ENCODE measurements around the gene MYRIP. TPM values are rescaled to one million over a fixed set of nuclear protein-coding genes. Genes with fewer than 3 reads are reported as not detected.

MYRIP gene
- total and polyA plus RNA-seq, 4 donors, result 0.98 to 11.7 (median 6.8) TPM

- Histone ChIP-seq H3K27me3 (ENCODE audit: control insufficient read depth in 4 of 4, insufficient read depth in 4 of 4, low read length in 3 of 4) (no peaks in the 10 kb centered on the region), H3K4me1 (ENCODE audit: control insufficient read depth in 4 of 4, insufficient read depth in 4 of 4, low read length in 3 of 4) (no peaks in the 10 kb centered on the region), H3K36me3 (ENCODE audit: control insufficient read depth in 4 of 4, insufficient read depth in 3 of 4, low read depth in 1 of 4, low read length in 3 of 4) (no peaks in the 10 kb centered on the region), H3K27ac (ENCODE audit: low read depth in 1 of 2, low read length in 2 of 2) (no peak overlapping the region), H3K9ac (ENCODE audit: low read depth in 1 of 2, low read length in 2 of 2) (no peak overlapping the region), H3K9me3 (ENCODE audit: control insufficient read depth in 4 of 4, low read length in 3 of 4) (no peaks in the 10 kb centered on the region), H3K4me3 (ENCODE audit: low read depth in 1 of 3, low read length in 3 of 3) (no peak overlapping the region)
- TF ChIP-seq, protein P1, sequence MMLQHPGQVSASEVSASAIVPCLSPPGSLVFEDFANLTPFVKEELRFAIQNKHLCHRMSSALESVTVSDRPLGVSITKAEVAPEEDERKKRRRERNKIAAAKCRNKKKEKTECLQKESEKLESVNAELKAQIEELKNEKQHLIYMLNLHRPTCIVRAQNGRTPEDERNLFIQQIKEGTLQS (IDR thresholded peaks at IDR 0.05), result no peak
- TF ChIP-seq NR2F2 (IDR thresholded peaks at IDR 0.05), result no peak
- TF ChIP-seq RAD21 (IDR thresholded peaks at IDR 0.05), result no peak
- TF ChIP-seq REST (IDR thresholded peaks at IDR 0.05), result no peak
- no peak for TF ChIP-seq JUND (IDR thresholded peaks at IDR 0.05)
- TF ChIP-seq TAF1 (conservative IDR thresholded peaks at IDR 0.05), result no peak
- TF ChIP-seq HNF4G (IDR thresholded peaks at IDR 0.05), result no peak
- TF ChIP-seq GABPA (IDR thresholded peaks at IDR 0.05 in 1 of 2, conservative IDR thresholded peaks at IDR 0.05 in 1 of 2), result no peak
- no peak for TF ChIP-seq SP1 (IDR thresholded peaks at IDR 0.05)
- TF ChIP-seq HNF4A (conservative IDR thresholded peaks at IDR 0.05), result no peak
- no peak for TF ChIP-seq EGR1 (IDR thresholded peaks at IDR 0.05; ENCODE audit: low read depth in 2 of 2)
- TF ChIP-seq FOXA2 (IDR thresholded peaks at IDR 0.05), result no peak
- DNase-seq (ENCODE audit: low spot score), result no peak
- WGBS, result 90% methylated on average over 3 of the region's 3 CpGs
Measured at GRCh38 chr3:39971559-39972031, 162.2 kb downstream of the MYRIP start.

DNA sequence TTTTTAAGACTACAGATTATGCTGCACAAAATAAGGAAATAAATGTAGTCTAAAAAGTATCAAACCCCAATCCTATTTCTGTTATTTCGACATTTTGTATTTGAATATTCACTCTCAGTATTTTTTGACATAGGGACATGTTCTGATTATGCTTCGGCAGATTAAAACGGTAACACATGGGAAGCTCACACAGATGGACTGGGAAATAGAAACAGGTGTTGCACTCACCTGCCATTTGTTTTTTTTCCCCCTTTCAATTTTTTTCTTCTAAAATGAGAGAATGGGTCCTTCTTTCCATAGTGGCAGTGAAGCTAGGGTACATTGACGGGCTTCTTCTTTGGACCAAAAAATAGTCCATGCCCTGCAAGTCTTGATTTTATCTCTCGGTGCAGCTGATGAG lies 163.1 kb downstream of the MYRIP start:
- no peaks in the 10 kb centered on the region for H3K36me3 ChIP-seq (ENCODE audit: control insufficient read depth in 4 of 4, insufficient read depth in 3 of 4, low read depth in 1 of 4, low read length in 3 of 4)
- TF ChIP-seq REST (IDR thresholded peaks at IDR 0.05) (no peak), EGR1 (IDR thresholded peaks at IDR 0.05; ENCODE audit: low read depth in 2 of 2) (no peak), FOXA2 (IDR thresholded peaks at IDR 0.05) (no peak), TAF1 (conservative IDR thresholded peaks at IDR 0.05) (no peak), NR2F2 (IDR thresholded peaks at IDR 0.05) (no peak), SP1 (IDR thresholded peaks at IDR 0.05) (no peak), FOXA1 (IDR thresholded peaks at IDR 0.05) (no peak)
- no peak overlapping the region for H3K4me3 ChIP-seq (ENCODE audit: low read depth in 1 of 3, low read length in 3 of 3)
- no peaks in the 10 kb centered on the region for H3K9me3 ChIP-seq (ENCODE audit: control insufficient read depth in 4 of 4, low read length in 3 of 4)
- 93% methylated on average over 5 of the region's 5 CpGs for WGBS
- no peak for DNase-seq (ENCODE audit: low spot score)
- no peaks in the 10 kb centered on the region for H3K4me1 ChIP-seq (ENCODE audit: control insufficient read depth in 4 of 4, insufficient read depth in 4 of 4, low read length in 3 of 4)
- H3K27ac ChIP-seq (ENCODE audit: low read depth in 1 of 2, low read length in 2 of 2), result no peak overlapping the region
- no peaks in the 10 kb centered on the region for H3K27me3 ChIP-seq (ENCODE audit: control insufficient read depth in 4 of 4, insufficient read depth in 4 of 4, low read length in 3 of 4)
- H3K9ac ChIP-seq (ENCODE audit: low read depth in 1 of 2, low read length in 2 of 2), result no peak overlapping the region

Data from liver (tissue), 9 donors.